Activated T-helper 1 cell treated with anti-CD3 and anti-CD28 coated beads, Interleukin-2, amount 50 U/mL, for 16 hours (primary cell): ENCODE results near the gene VWC2.

Source experiments
- DNase-seq, 2 donors: peaks; one replicate each; pipeline ENCODE4 v3.0.0-alpha.2; 2020; ENCODE audit warnings: low read depth in 1 of 2, low spot score in 1 of 2

Gene VWC2

DNA sequence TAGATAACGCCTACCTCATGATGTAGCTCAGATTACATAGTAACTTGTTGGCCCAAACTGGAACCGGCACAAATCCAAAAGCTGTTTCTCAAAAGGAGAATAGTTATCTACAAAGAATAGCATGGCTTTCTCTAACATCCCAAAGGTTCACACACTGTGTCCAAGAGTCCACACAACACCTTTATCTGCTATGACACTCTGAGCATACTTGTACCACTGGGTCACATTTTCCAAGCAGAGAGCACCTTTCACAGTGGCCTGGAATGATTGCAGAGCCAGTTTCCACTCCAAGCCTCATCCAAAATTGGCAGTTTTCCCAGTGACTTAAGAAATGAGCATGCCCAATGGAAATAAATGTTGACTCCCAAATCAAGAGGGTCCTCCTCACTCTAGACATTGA is 155.3 kb downstream of the VWC2 start:
- DNase-seq: no peak

DNA sequence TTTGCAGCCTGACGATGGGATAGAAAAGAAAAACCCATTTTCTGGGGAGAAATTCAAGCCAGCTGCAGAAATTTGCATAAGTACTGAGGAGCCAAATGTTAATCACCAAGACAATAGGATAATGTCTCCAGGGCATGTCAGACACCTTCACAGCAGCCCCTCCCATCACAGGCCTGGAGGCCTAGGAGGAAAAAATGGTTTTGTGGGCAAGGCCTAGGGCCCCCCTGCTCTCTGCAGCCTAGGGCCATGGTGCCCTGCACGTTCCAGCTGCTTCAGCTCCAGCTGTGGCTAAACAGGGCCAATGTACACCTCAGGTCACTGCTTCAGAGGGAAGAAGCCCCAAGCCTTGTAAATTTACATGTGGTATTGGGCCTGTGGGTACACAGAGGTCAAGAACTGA is 158.2 kb downstream of the VWC2 start:
- DNase-seq: no peak

DNA sequence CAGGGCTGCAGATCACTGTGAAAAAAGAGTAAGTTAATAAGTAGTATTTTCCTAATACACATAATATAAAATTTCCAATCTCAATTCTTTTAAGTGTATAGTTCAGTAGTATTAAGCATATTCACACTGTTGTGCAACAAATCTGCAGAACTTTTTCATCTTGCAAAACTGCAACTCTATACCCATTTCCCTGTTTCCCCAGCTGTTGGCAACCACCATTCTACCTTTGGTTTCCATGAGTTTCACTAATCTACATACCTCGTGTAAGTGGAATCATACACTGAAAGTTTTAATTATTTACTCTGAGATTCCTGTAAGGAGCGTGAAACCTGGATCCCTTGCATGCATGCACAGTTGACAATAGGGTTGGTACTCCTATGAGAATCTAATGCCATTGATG is 164.2 kb downstream of the VWC2 start:
- DNase-seq: no peak
